Measurements from ENCODE around the gene CHST1. TPM values are rescaled to one million over a fixed set of nuclear protein-coding genes. Genes with fewer than 3 reads are reported as not detected.

Gene CHST1
- total RNA-seq, 4 donors from 2014 or later, result 3.3 to 6.9 (median 3.7) TPM

DNA sequence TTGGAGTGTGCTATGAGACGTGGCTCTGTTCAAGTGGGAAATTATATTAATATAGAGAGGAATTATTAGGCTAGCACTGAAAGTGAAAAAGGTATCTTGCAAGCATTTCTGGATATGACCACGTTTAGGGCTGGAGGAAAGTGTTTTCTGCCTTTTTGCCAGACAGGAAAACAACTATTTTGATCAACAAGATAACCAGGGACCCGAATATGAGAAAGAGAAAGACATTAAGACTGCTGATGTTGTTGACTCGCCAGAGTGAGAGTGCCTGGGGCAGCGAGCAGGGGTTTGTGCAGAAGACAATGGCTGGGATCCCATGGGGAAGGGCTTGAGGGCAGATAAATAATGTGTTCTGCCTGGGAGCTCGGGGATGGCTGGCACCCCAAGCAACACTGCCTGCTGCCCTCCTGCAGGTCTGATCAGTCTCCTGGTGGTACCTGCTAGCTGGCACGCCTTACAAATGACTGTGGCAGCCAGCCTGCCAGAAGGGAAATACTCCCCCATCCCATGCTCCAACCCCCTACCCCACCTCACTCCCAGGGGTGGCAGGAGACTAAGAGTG lies 23.1 kb upstream of the CHST1 start:
- no peak for DNase-seq (ENCODE audit: extremely low spot score)
- intact Hi-C loops (cut with DNase I), result no loop called here
- Histone ChIP-seq H3K27me3 (peaks cover 0 to 19% (median 0%) of the 10 kb centered on the region in 4 donors), H3K27ac (replicated peaks in 1 of 4) (no peak overlapping the region), H3K4me1 (peaks cover 0 to 5% (median 0%) of the 10 kb centered on the region in 4 donors), H3K36me3 (no peaks in the 10 kb centered on the region), H3K4me3 (no peak overlapping the region), H3K9me3 (no peaks in the 10 kb centered on the region)
- TF ChIP-seq POLR2AphosphoS5 (IDR thresholded peaks at IDR 0.05) (no peak), EP300 (IDR thresholded peaks at IDR 0.05) (no peak), POLR2A (IDR thresholded peaks at IDR 0.05; ENCODE audit: low read depth) (no peak)
- 61% methylated on average over 6 of the region's 7 CpGs for WGBS

DNA sequence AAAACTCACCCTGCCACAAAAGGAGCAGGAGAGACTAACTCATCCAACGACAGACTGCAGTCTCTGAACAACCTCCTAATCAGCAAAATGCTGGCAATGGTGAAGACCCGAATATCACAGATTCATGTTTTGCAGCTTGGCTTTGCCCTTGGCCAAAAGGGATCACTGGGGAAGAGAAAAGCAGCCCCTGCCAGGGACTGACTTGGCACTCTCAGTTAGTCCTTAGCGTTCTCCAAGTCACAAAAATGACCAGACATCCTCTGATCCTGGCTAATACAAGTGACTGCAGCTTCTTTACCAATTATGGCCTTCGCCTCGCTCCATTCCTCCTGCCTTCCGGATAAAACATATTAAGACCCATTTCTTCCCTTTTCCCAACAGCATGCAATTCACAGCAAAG lies 22.4 kb upstream of the CHST1 start:
- DNase-seq (ENCODE audit: extremely low spot score), result no peak
- Histone ChIP-seq H3K9me3 (no peaks in the 10 kb centered on the region), H3K4me1 (peaks cover 0 to 5% (median 0%) of the 10 kb centered on the region in 4 donors), H3K27ac (replicated peaks in 1 of 4) (no peak overlapping the region), H3K4me3 (no peak overlapping the region), H3K27me3 (peaks cover 0 to 19% (median 0%) of the 10 kb centered on the region in 4 donors), H3K36me3 (no peaks in the 10 kb centered on the region)
- 77% methylated on average over 6 of the region's 6 CpGs for WGBS
- TF ChIP-seq POLR2A (IDR thresholded peaks at IDR 0.05; ENCODE audit: low read depth) (no peak), POLR2AphosphoS5 (IDR thresholded peaks at IDR 0.05) (no peak), EP300 (IDR thresholded peaks at IDR 0.05) (no peak)
- TF ChIP-seq, protein P1, sequence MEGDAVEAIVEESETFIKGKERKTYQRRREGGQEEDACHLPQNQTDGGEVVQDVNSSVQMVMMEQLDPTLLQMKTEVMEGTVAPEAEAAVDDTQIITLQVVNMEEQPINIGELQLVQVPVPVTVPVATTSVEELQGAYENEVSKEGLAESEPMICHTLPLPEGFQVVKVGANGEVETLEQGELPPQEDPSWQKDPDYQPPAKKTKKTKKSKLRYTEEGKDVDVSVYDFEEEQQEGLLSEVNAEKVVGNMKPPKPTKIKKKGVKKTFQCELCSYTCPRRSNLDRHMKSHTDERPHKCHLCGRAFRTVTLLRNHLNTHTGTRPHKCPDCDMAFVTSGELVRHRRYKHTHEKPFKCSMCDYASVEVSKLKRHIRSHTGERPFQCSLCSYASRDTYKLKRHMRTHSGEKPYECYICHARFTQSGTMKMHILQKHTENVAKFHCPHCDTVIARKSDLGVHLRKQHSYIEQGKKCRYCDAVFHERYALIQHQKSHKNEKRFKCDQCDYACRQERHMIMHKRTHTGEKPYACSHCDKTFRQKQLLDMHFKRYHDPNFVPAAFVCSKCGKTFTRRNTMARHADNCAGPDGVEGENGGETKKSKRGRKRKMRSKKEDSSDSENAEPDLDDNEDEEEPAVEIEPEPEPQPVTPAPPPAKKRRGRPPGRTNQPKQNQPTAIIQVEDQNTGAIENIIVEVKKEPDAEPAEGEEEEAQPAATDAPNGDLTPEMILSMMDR (IDR thresholded peaks at IDR 0.05), result no peak
- intact Hi-C loops (cut with DNase I), result no loop called here

DNA sequence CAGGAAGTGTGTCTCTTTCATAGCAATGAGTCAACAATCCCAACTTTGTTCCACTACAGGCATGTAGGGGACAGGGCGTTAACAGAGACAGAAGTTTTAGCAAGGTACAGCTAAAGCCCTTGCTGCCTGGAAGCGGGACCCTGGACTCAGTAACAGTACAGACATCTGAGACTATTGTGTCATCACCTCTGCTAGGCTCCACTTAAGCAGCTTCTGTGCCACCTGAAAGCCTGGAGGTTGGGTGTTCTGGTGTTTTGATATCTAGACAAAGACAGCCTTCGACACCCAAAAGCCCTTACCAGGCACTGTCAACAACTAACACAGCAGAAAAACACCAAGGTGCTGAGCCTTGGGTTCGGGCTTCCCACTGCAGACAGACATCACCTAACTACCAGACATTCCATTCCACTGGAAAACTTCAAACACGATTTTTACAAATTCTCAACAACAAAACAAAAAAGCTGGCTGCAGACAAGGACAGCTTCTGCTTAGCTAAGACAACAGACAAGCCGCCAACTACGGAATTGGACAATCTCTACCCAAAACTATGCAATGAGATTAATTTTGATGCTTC lies 20.6 kb upstream of the CHST1 start:
- no peak overlapping the region for H3K27ac ChIP-seq (replicated peaks in 1 of 4)
- no peaks in the 10 kb centered on the region for H3K36me3 ChIP-seq
- peaks cover 0 to 5% (median 0%) of the 10 kb centered on the region in 4 donors for H3K4me1 ChIP-seq
- 91% methylated on average over 7 of the region's 7 CpGs for WGBS
- no peak for DNase-seq (ENCODE audit: extremely low spot score)
- intact Hi-C loops (cut with DNase I), result no loop called here
- H3K4me3 ChIP-seq, result no peak overlapping the region
- H3K9me3 ChIP-seq, result no peaks in the 10 kb centered on the region
- TF ChIP-seq POLR2A (IDR thresholded peaks at IDR 0.05; ENCODE audit: low read depth), result no peak
- no peak for TF ChIP-seq POLR2AphosphoS5 (IDR thresholded peaks at IDR 0.05)
- TF ChIP-seq EP300 (IDR thresholded peaks at IDR 0.05), result no peak
- peaks cover 0 to 19% (median 0%) of the 10 kb centered on the region in 4 donors for H3K27me3 ChIP-seq

DNA sequence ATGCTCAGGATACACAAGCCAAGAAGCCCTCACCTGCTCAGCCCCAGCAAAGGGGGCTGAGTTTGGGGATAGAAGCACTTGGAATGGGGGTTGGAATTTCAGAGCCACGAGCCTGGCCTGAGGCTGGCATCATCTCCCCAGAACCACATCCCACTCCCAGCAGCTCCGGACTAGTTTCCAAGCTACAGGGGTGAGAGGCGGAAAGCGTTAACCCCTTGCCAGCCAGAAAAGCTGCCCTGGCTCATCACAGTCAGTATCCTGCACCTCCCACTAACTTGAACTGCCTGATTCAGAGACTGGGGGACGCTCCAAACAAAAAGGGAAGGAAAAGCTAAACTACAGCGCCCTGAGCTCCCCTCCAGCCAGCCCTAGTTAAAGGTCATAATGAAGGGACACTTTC lies 19.0 kb upstream of the CHST1 start:
- DNase-seq (ENCODE audit: extremely low spot score), result no peak
- H3K27ac ChIP-seq (replicated peaks in 1 of 4), result no peak overlapping the region
- intact Hi-C loops (cut with DNase I), result no loop called here
- no peaks in the 10 kb centered on the region for H3K9me3 ChIP-seq
- peaks cover 0 to 19% (median 0%) of the 10 kb centered on the region in 4 donors for H3K27me3 ChIP-seq
- TF ChIP-seq EP300 (IDR thresholded peaks at IDR 0.05), result no peak
- TF ChIP-seq POLR2AphosphoS5 (IDR thresholded peaks at IDR 0.05), result no peak
- no peak for TF ChIP-seq POLR2A (IDR thresholded peaks at IDR 0.05; ENCODE audit: low read depth)
- TF ChIP-seq, protein P1 (IDR thresholded peaks at IDR 0.05), result no peak
- 73% methylated on average over 4 of the region's 6 CpGs for WGBS
- no peak overlapping the region for H3K4me3 ChIP-seq
- no peaks in the 10 kb centered on the region for H3K36me3 ChIP-seq
- peaks cover 0 to 5% (median 0%) of the 10 kb centered on the region in 4 donors for H3K4me1 ChIP-seq

DNA sequence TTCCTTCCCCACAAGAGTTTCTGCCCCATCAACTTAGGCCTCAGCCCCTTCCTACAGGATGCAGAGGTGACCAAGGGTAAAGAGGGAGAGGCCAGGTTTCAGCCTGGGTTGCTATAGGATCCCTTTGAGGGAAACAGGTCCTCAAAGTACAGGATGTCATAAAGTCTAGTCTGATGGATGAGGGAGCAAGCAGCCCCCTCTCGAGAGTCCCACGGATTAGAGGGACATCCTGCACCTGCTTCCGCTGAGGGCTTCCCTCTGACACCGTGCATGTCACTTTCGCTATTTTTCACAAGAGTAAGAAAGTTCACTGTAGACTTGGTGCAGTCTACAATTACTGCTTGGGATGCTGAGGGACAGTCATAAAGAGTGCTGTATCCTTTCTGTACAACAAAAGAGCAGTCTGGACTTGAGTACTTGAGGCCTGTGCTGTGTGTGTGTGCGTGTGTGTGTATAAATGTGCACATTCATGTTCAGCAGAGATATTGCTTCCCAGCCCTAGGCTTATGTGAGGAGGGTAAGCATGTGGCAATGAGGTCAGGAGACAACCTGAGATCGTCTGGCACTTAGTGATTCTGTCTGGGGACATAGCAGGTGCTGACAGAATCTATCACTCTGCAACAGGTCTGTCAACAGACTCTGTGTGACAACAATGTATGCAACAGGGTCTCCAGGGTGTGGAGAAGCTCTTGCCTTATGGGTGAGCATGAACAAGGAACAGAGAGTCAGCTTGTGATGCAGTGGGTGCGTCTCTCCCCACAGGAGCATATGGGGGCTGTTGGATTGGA lies 18.0 kb upstream of the CHST1 start:
- 77% methylated on average over 7 of the region's 8 CpGs for WGBS
- Histone ChIP-seq H3K4me3 (no peak overlapping the region), H3K4me1 (peaks cover 0 to 5% (median 0%) of the 10 kb centered on the region in 4 donors), H3K27ac (replicated peaks in 1 of 4) (no peak overlapping the region), H3K9me3 (no peaks in the 10 kb centered on the region), H3K36me3 (no peaks in the 10 kb centered on the region), H3K27me3 (peaks cover 0 to 19% (median 0%) of the 10 kb centered on the region in 4 donors)
- DNase-seq (ENCODE audit: extremely low spot score), result no peak
- no peak for TF ChIP-seq POLR2A (IDR thresholded peaks at IDR 0.05; ENCODE audit: low read depth)
- TF ChIP-seq, protein P1 (IDR thresholded peaks at IDR 0.05), result no peak
- TF ChIP-seq EP300 (IDR thresholded peaks at IDR 0.05), result no peak
- no peak for TF ChIP-seq POLR2AphosphoS5 (IDR thresholded peaks at IDR 0.05)
- intact Hi-C loops (cut with DNase I), result no loop called here

Measured in esophagus muscularis mucosa (tissue), 4 donors.